OCI-LY3 (cell line): Measurements from ENCODE around the gene GALNT14.

Experiments used
- EZH2phosphoT487 ChIP-seq: fragments of 200-600 bp; shearing (Covaris generic); IDR thresholded peaks from 2 replicates; pipeline ENCODE4 v1.6.1; 2018; ENCODE audit warnings: antibody characterized with exemption, mixed run types, low read depth
- TF ChIP-seq, protein P1 (sequence below): fragments of 200-600, 300-600 bp; sonication (generic); IDR thresholded peaks from 2 replicates; pipeline ENCODE4 v1.5.1; 2014; ENCODE audit warnings: antibody characterized with exemption, low read length, low read depth

DNA sequence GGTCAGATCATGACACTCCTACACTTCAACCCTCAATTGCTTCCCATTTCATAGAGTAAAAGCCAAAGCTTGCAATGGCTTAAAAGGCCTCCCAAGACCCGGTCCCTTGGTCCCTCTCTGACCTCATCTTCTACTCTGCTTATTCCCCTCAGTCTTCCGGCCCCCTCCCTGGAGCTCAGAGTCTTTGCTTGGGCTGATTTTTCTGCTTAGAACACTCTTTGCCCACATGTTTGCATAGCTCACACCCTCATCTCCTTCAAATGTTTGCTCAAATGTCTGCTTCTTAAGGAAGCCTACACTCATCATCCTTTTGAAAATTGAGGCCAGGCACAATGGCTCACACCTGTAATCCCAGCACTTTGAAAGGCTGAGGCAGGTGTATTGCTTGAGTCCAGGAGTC, 265.4 kb downstream of the GALNT14 start:
- TF ChIP-seq, protein P1, sequence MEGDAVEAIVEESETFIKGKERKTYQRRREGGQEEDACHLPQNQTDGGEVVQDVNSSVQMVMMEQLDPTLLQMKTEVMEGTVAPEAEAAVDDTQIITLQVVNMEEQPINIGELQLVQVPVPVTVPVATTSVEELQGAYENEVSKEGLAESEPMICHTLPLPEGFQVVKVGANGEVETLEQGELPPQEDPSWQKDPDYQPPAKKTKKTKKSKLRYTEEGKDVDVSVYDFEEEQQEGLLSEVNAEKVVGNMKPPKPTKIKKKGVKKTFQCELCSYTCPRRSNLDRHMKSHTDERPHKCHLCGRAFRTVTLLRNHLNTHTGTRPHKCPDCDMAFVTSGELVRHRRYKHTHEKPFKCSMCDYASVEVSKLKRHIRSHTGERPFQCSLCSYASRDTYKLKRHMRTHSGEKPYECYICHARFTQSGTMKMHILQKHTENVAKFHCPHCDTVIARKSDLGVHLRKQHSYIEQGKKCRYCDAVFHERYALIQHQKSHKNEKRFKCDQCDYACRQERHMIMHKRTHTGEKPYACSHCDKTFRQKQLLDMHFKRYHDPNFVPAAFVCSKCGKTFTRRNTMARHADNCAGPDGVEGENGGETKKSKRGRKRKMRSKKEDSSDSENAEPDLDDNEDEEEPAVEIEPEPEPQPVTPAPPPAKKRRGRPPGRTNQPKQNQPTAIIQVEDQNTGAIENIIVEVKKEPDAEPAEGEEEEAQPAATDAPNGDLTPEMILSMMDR = no peak
- TF ChIP-seq EZH2phosphoT487 = no peak
